HL-60 (cell line): ENCODE results near the gene JUP.

Experiments
- CTCF ChIP-seq: IDR thresholded peaks from one replicate; pipeline ENCODE4 v1.5.1; 2011; ENCODE audit warnings: low read length, control low read depth, inconsistent platforms; ENCODE audit not compliant: insufficient read depth
- GABPA ChIP-seq: IDR thresholded peaks from 2 replicates; pipeline ENCODE4 v1.6.1; 2012; ENCODE audit warnings: low read depth
- POLR2AphosphoS5 ChIP-seq: IDR thresholded peaks from 2 replicates; pipeline ENCODE4 v1.6.1; 2012; ENCODE audit warnings: low read depth
- REST ChIP-seq: IDR thresholded peaks from 2 replicates; pipeline ENCODE4 v1.6.1; 2012; ENCODE audit warnings: low read depth; ENCODE audit not compliant: insufficient replicate concordance
- SPI1 ChIP-seq: IDR thresholded peaks from 2 replicates; pipeline ENCODE4 v1.6.1; 2012; ENCODE audit warnings: low read depth, mild to moderate bottlenecking, borderline replicate concordance

GRCh38 chr17:41821776-41822175 is 35.3 kb upstream of the JUP start:
- TF ChIP-seq POLR2AphosphoS5: no peak
- no peak for TF ChIP-seq CTCF
- TF ChIP-seq REST: no peak
- no peak for TF ChIP-seq GABPA
- TF ChIP-seq SPI1: no peak
